Ishikawa (cell line): Measurements from ENCODE around the gene TCEA3.

Experiments used
- CEBPB ChIP-seq: IDR thresholded peaks from 2 replicates; pipeline ENCODE4 v1.6.1; 2012
- CREB1 ChIP-seq: IDR thresholded peaks from 2 replicates; pipeline ENCODE4 v1.6.1; 2012; ENCODE audit warnings: low read depth
- EGR1 ChIP-seq: IDR thresholded peaks from 2 replicates; pipeline ENCODE4 v1.6.1; 2012
- EP300 ChIP-seq: IDR thresholded peaks from 2 replicates; pipeline ENCODE4 v1.6.1; 2012; ENCODE audit warnings: borderline replicate concordance
- FOXM1 ChIP-seq: IDR thresholded peaks from 2 replicates; pipeline ENCODE4 v1.6.1; 2012; ENCODE audit warnings: low read depth, borderline replicate concordance
- MAX ChIP-seq: IDR thresholded peaks from 2 replicates; pipeline ENCODE4 v1.6.1; 2012
- NFIC ChIP-seq: IDR thresholded peaks from 2 replicates; pipeline ENCODE4 v1.6.1; 2012
- RAD21 ChIP-seq: IDR thresholded peaks from 2 replicates; pipeline ENCODE4 v1.6.1; 2012; ENCODE audit warnings: low read depth
- REST ChIP-seq: IDR thresholded peaks from 2 replicates; pipeline ENCODE4 v1.6.1; 2012; ENCODE audit warnings: low read depth, mild to moderate bottlenecking
- TAF1 ChIP-seq: IDR thresholded peaks from 2 replicates; pipeline ENCODE4 v1.6.1; 2012; ENCODE audit warnings: low read depth, mild to moderate bottlenecking
- TCF12 ChIP-seq: IDR thresholded peaks from 2 replicates; pipeline ENCODE4 v1.6.1; 2012; ENCODE audit warnings: low read depth
- TEAD4 ChIP-seq: IDR thresholded peaks from 2 replicates; pipeline ENCODE4 v1.6.1; 2012
- YY1 ChIP-seq: IDR thresholded peaks from 2 replicates; pipeline ENCODE4 v1.6.1; 2012; ENCODE audit warnings: low read depth
- ZBTB7A ChIP-seq: IDR thresholded peaks from 2 replicates; pipeline ENCODE4 v1.6.1; 2012; ENCODE audit warnings: low read depth
- TF ChIP-seq, protein P1 (sequence below): IDR thresholded peaks from 2 replicates; pipeline ENCODE4 v1.6.1; 2012

Gene TCEA3

GRCh38 chr1:23400324-23401114, 24.0 kb downstream of the TCEA3 start:
- TF ChIP-seq FOXM1 (no peak), CEBPB (peak; percentile 35; the same call in 1 of the 2 replicates)

GRCh38 chr1:23399229-23399628, 25.3 kb downstream of the TCEA3 start:
- TF ChIP-seq EP300 (no peak), YY1 (no peak), FOXM1 (no peak), TCF12 (no peak), REST (no peak), TAF1 (no peak), TEAD4 (no peak), MAX (no peak), NFIC (no peak), CEBPB (no peak), ZBTB7A (no peak), CREB1 (no peak), RAD21 (no peak), EGR1 (no peak)
- TF ChIP-seq, protein P1, sequence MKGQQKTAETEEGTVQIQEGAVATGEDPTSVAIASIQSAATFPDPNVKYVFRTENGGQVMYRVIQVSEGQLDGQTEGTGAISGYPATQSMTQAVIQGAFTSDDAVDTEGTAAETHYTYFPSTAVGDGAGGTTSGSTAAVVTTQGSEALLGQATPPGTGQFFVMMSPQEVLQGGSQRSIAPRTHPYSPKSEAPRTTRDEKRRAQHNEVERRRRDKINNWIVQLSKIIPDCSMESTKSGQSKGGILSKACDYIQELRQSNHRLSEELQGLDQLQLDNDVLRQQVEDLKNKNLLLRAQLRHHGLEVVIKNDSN, result no peak

- TF ChIP-seq CEBPB (no peak), RAD21 (no peak), YY1 (no peak), FOXM1 (no peak), MAX (no peak), REST (no peak), CREB1 (no peak)
Measured at GRCh38 chr1:23397908-23398307, 26.6 kb downstream of the TCEA3 start.

GRCh38 chr1:23396380-23396779, 28.2 kb downstream of the TCEA3 start:
- no peak for TF ChIP-seq YY1
- TF ChIP-seq, protein P1, result no peak
- TF ChIP-seq EGR1, result no peak
- no peak for TF ChIP-seq FOXM1
- no peak for TF ChIP-seq TCF12
- no peak for TF ChIP-seq CREB1
- no peak for TF ChIP-seq CEBPB
- no peak for TF ChIP-seq EP300
- TF ChIP-seq TEAD4, result no peak
- no peak for TF ChIP-seq REST
- no peak for TF ChIP-seq TAF1
- no peak for TF ChIP-seq RAD21
- no peak for TF ChIP-seq MAX
- TF ChIP-seq ZBTB7A, result no peak
- no peak for TF ChIP-seq NFIC

DNA sequence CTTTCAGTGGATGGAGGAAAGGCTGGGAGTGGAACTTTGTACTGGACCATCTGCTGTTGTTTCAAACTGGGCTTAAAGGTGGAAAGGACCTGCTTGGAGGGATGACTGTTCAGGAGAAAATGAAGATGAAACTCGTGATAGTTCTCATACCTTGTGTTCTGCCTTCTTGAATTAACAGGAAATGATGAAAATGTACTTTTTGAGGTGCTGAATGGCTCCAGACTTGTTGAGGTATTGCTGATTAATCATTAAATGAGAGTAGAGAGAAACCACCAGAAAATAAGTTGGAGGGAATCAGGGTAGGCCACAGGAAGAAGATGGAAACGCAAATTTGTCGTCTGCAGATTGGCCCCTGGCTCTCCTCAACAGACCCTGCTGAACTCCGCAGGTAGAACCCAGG, 28.7 kb downstream of the TCEA3 start:
- TF ChIP-seq EP300 (no peak), FOXM1 (no peak), ZBTB7A (no peak), NFIC (no peak), EGR1 (no peak), CEBPB (no peak), TCF12 (no peak), REST (no peak), TAF1 (no peak), MAX (no peak), TEAD4 (no peak), CREB1 (no peak), RAD21 (no peak)
